HepG2 (cell line): ENCODE results near the gene SPTSSA. TPM values are rescaled to one million over a fixed set of nuclear protein-coding genes. Genes with fewer than 3 reads are reported as not detected.

Experiments used
- KMT2A ChIP-seq: sonication (generic); formaldehyde crosslinking; IDR thresholded peaks from 2 replicates; pipeline ENCODE4 v1.4.0; 2020; ENCODE audit warnings: missing genetic modification reagents
- SRSF9 ChIP-seq: fragments of 200-400 bp; formaldehyde crosslinking; IDR thresholded peaks from 2 replicates; pipeline ENCODE4 v1.6.1; 2018; ENCODE audit warnings: borderline replicate concordance, mild to moderate bottlenecking, low read depth, low read length; ENCODE audit not compliant: insufficient read depth, poor library complexity, severe bottlenecking
- ZBTB42 ChIP-seq: sonication (generic); formaldehyde crosslinking; IDR thresholded peaks from 2 replicates; pipeline ENCODE4 v1.5.0; 2020; ENCODE audit warnings: mild to moderate bottlenecking, missing genetic modification reagents
- ZC3H4 ChIP-seq: sonication (generic); formaldehyde crosslinking; IDR thresholded peaks from 2 replicates; pipeline ENCODE4 v1.4.0; 2020; ENCODE audit warnings: missing genetic modification reagents, borderline replicate concordance
- ZNF160 ChIP-seq: sonication (generic); formaldehyde crosslinking; IDR thresholded peaks from 2 replicates; pipeline ENCODE4 v1.8.0; 2022; ENCODE audit warnings: mild to moderate bottlenecking, inconsistent platforms, missing genetic modification reagents
- ZNF572 ChIP-seq: sonication (generic); formaldehyde crosslinking; IDR thresholded peaks from 2 replicates; pipeline ENCODE4 v1.5.1; 2020; ENCODE audit warnings: mild to moderate bottlenecking, missing genetic modification reagents
- polyA plus RNA-seq, 8 experiments: library from polyadenylated mRNA; depleted of rRNA in 3 of 8; stranded (reverse) in 7 of 8; unstranded in 1 of 8; fragments of >200 nt; fragmentation: Illumina TruSeq in 4 of 8; extraction: Trizol in 4 of 8; gene quantifications; 2 replicates each; pipeline versions ENCODE4 v1.2.1 to v1.2.3, GENCODE V29; 2011 to 2016; ENCODE audit warnings: low read depth in 4 of 8, missing spikeins in 1 of 8, mixed read lengths in 1 of 8; ENCODE audit not compliant: insufficient read depth in 1 of 8
- total RNA-seq, 5 experiments: library from RNA; depleted of rRNA; stranded (reverse); fragments of >200 nt; fragmentation: Illumina TruSeq; extraction: Trizol; gene quantifications; 2 replicates each; pipeline ENCODE4 v1.2.3, GENCODE V29; 2016; ENCODE audit warnings: low read depth in 1 of 5
- TF ChIP-seq, protein P1 (sequence below): sonication (generic); formaldehyde crosslinking; conservative IDR thresholded peaks from 2 replicates; pipeline ENCODE4 v1.4.0; 2020; ENCODE audit warnings: missing genetic modification reagents
- TF ChIP-seq, protein P2 (sequence below): sonication (generic); formaldehyde crosslinking; IDR thresholded peaks from 2 replicates; pipeline ENCODE4 v1.5.0; 2020; ENCODE audit warnings: missing genetic modification reagents
- TF ChIP-seq, protein P3 (sequence below): sonication (generic); formaldehyde crosslinking; IDR thresholded peaks from 2 replicates; pipeline ENCODE4 v1.4.0; 2020; ENCODE audit warnings: mild to moderate bottlenecking, missing genetic modification reagents

SPTSSA gene
- total and polyA plus RNA-seq, 2 of the 13 experiments (the other 11 are each of a cell fraction or from before 2014, with no cell fraction given): 19.1 to 86.1 TPM

DNA sequence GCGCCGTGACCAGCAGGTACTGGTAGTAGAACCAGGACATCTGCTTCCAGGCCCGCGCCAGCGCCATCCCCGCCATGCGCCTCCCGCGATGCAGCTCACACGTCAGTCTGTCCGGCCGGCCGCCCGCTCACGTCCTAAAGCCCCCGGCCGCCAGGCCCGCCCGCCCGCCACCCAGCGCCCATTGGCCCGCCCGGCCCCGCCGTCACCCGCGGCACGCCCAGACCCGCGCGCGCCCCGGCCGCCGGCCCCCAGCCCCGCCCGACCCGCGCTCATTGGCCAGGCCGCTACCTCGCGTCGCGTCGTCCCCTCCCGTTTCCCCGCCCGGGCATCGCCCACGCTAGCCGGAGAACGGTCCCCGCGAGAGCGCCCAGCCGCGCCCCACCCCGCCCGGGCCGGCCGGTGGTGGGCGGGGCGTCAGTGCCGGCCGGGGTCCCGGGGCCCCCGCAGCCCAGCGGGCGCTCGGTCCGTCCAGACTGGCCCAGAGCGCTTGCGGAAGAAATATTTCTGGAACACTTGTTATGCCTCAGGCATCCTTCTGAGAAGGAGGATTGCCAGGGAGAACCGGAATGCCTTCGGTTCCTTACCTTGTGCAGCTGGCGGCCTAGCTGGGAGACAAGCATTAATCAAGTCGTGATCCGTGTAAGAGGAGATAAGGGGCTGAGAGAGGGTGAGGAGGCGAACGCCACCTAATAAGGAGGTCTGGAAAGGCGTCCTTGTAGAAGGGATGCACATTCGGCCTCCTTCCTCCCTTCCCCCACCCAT, at the start of gene SPTSSA (continued):
- no peak; the same call in 1 of the 2 replicates for TF ChIP-seq ZC3H4
- TF ChIP-seq ZBTB42 (CRISPR knock-in tag): peak; percentile 75; the same call in 1 of the 2 replicates
- TF ChIP-seq KMT2A (CRISPR knock-in tag): peak; percentile 48; the same call in 1 of the 2 replicates
- TF ChIP-seq, protein P1, sequence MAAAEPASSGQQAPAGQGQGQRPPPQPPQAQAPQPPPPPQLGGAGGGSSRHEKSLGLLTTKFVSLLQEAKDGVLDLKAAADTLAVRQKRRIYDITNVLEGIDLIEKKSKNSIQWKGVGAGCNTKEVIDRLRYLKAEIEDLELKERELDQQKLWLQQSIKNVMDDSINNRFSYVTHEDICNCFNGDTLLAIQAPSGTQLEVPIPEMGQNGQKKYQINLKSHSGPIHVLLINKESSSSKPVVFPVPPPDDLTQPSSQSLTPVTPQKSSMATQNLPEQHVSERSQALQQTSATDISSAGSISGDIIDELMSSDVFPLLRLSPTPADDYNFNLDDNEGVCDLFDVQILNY (CRISPR knock-in tag): peak; percentile 87
- TF ChIP-seq, protein P2, sequence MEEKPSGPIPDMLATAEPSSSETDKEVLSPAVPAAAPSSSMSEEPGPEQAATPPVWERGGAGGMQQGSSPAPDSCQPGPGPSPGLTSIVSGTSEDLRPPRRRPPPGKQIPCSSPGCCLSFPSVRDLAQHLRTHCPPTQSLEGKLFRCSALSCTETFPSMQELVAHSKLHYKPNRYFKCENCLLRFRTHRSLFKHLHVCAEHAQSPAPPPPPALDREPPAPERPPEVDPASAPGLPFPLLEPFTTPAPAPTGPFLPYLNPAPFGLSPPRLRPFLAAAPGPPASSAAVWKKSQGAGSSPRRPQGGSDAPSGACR: peak; percentile 89; the same call in 1 of the 2 replicates
- no peak for TF ChIP-seq SRSF9
- TF ChIP-seq, protein P3, sequence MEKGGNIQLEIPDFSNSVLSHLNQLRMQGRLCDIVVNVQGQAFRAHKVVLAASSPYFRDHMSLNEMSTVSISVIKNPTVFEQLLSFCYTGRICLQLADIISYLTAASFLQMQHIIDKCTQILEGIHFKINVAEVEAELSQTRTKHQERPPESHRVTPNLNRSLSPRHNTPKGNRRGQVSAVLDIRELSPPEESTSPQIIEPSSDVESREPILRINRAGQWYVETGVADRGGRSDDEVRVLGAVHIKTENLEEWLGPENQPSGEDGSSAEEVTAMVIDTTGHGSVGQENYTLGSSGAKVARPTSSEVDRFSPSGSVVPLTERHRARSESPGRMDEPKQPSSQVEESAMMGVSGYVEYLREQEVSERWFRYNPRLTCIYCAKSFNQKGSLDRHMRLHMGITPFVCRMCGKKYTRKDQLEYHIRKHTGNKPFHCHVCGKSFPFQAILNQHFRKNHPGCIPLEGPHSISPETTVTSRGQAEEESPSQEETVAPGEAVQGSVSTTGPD: no peak; the same call in 1 of the 2 replicates
- no peak for TF ChIP-seq ZNF572 (CRISPR knock-in tag)
- TF ChIP-seq ZNF160 (CRISPR knock-in tag): peak; percentile 65; the same call in 1 of the 2 replicates
